HG02885 (cell line): ENCODE data around the gene FAM43A.

Source experiments
- ATAC-seq: cut with Tn5 transposase; IDR thresholded peaks from one replicate; pipeline ENCODE4 v1.9.1; 2021; ENCODE audit warnings: mild to moderate bottlenecking; ENCODE audit not compliant: unreplicated experiment, poor library complexity

FAM43A gene, protein sequence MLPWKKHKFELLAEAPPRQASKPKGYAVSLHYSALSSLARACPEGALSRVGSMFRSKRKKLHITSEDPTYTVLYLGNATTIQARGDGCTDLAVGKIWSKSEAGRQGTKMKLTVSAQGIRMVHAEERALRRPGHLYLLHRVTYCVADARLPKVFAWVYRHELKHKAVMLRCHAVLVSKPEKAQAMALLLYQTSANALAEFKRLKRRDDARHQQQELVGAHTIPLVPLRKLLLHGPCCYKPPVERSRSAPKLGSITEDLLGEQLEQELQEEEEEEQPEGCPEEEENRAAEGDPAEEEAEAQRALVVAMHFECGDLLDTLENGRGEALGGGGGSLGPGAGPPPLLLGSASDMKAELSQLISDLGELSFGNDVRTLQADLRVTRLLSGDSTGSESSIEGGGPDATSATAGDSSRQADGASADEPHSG

DNA sequence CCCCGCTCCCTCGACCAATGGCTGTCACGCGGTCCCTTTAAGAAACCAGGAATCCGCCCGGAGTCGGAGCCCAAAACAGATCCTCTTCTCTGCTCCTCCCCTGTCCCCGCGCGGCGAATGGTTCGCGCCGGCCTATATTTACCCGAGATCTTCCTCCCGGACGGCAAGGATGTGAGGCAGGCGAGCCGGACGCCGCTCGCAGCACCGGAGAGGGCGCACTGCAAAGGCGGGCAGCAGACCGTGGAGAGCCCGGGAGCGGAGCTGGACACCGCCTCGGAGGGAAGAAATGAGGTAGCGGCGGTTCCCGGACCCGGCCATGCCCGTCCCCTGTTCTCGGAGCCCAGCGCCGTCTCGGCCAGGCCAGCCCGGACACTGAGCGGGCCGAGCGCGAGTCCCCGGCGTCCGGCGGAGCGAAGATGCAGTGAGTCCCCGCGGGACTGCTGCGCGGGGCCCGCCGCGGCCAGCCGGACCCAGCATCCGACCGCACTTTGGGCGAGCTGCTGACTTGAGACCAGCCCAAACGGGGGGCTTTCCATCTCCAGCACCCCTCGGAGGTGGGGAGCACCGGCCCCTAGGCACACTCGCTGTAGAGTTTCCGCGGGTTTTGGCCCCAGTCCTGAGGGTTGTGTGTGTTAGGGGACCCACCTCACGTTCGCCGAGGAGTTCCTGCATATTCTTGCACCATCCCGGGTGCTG, at the start of gene FAM43A:
FAM43A (plus strand) TSS at position 166 of the 696 bp plus-strand sequence. CDS start 944 bp downstream, outside the sequence.
- peak; percentile 52 for ATAC-seq

DNA sequence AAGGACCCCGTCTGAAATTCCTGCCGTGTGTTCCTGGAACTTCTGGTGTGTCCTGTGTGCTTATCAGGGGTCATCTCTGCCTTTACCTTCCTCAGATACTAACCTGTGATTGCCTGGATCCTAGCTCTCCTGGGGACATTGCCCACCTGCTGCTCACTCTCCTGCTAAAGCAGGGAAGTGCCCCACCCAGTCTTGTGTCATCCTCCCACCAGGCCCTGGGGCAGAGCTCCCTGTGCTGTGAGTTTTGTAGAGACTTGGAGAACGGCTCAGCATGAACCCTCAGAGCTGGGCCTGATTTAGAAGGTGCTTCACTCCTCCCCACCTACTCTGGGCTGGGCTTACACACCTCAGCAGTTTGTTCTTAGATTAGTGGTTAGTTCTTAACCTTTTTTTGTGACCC, 48.6 kb upstream of the FAM43A start:
- no peak for ATAC-seq

DNA sequence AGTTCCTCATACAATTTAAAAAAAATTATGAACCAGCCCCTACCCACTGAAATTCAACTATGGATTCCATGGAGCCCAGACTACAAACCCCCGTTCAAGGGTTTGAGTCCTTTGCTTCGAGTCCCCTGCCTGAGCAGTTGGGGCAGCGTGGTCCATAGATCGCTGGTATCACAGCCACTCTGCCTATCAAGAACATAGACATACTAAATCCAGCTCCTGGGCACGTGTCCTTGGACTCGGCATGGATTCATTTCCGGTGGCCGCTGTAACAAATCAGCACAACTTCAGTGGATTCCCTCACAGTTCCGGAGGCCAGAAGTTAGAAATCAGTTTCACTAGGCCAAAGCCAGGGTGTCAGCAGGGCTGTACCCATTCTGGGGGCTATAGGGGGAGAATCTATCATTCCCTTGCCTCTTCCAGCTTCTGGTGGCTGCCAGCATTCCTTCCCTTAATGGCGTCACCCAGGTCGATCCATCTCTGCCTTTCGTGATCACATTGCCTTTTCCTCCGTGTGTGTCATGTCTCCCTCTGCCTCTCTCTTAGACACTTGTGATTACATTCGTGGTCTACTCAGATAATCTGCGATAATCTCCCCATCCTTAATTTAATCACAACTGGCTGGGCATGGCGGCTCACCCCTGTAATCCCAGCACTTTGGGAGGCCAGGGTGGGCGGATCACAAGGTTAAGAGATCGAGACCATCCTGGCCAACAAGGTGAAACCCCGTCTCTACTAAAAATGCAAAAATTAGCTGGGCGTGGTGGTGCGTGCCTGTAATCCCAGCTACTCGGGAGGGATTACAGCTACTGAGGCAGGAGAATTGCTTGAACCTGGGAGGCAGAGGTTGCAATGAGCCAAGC, 47.9 kb upstream of the FAM43A start:
- no peak for ATAC-seq

GRCh38 chr3:194638991-194639605, 46.6 kb upstream of the FAM43A start:
- no peak for ATAC-seq

GRCh38 chr3:194640829-194641228, 44.9 kb upstream of the FAM43A start:
- no peak for ATAC-seq

GRCh38 chr3:194642769-194643168, 42.9 kb upstream of the FAM43A start:
- ATAC-seq = no peak

- ATAC-seq = no peak
These were observed 37.9 kb upstream of the FAM43A start for GRCh38 chr3:194647747-194648146.

DNA sequence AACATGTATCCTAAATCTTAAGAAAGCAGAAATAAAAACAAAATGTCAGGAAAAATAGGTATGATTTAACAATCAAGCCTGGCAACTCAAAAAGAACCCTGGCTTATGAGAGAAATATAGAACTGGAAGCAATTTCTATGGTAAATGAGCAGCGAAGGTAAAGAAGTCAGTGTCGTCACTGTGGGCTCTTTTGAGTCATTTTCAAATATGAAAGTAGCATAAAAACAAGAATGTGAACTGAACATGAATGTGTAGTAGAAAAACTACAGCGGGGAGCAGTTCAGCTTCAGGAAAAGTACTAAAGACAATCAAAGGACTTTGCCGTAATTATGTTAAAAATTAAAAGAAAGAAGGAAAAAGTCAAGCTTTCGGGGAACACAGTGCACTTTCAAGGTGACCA, 31.2 kb upstream of the FAM43A start:
- peak; percentile 50 for ATAC-seq

DNA sequence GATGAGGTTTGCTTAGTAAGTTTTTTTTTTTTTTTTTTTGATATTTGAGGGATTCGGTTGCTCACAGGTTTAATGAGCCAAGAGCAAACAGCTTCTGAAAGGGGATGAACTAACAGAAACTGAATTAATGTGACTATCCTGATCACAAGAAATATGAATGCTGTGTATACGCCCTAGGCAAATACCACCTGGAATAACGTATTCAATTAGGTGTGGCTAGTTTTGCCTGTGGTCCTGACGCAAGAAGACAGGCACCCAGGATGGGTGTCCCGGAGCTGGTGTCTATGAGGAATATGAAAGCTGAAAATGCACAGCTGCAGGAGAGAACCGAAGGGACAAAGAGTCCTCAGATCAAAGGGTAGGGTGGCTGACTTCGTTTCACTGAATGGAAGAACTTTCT, 28.2 kb upstream of the FAM43A start:
- no peak for ATAC-seq

- ATAC-seq = no peak
These were observed 27.0 kb upstream of the FAM43A start for GRCh38 chr3:194658477-194659242.

DNA sequence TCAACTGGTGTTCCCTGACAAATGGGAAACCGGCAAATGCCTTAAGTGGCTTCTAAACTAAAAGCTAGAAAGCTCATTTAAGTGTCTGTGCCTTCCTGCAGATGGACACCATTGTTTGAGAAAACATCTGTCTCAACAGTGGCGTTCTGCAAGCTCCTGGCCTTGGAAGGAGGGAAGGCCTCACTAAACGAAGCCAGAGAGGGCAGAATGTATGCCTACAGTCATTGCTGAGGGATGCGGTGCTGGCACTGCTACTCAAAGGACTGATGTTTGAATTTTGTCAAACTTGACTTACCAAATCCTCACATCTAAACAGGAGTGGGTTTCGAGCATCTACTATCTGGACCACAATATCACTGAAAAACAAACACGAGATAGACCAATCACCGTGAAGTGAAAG, 25.9 kb upstream of the FAM43A start:
- no peak for ATAC-seq

- ATAC-seq = no peak
These were observed 24.3 kb upstream of the FAM43A start for GRCh38 chr3:194661374-194661773.

DNA sequence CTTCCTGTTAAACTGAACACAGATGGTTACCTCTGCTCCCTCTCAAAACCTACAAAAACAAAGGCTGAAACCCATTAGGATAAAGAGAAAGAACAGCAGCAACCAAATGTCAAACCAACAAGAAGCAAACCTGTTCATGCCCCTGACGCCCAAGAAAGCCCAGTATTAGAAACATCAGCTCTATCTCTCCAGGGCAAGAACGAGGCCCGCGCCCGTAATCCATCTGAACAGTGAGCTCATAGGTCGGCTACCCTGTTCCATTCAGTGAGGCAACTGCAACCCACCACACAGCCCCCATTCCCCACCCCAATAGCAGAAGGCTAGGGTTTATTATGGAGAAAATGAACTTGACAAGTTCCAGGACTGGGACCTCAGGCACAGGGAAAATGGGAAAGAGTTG, 23.7 kb upstream of the FAM43A start:
- no peak for ATAC-seq

DNA sequence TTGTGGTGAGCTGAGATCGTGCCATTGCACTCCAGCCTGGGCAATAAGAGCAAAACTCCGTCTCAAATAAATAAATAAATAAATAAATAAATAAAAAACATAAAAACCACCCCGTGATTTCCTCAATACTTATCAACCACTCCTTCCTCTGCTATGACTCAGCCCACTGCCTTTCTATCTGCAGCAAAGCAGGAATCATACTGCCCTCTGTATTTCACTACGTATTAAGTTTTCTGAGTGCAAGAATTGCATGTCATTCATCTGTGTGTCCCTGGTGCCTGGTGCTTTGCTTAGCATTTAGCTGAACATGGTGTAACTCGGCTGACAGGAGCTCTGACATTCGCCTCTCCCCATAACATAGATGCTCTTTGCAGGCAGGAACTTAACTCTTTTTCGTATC, 20.8 kb upstream of the FAM43A start:
- ATAC-seq = no peak

DNA sequence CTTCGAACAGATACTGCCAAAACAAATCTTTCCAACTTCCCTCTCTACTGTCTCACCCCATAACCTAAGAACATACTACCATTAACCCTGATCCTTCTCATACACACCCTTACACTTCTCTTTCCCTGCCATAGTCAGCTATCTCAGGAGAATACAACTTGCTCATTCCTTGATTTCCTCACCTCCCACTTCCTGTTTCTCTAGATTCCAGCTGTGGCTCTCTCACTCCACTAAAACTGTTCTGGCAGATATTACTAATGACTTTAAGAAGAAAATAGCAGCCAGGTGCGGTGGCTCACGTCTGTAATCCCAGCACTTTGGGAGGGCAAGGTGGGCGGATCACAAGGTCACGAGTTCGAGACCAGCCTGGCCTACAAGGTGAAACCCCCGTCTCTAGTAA, 18.3 kb upstream of the FAM43A start:
- no peak for ATAC-seq

DNA sequence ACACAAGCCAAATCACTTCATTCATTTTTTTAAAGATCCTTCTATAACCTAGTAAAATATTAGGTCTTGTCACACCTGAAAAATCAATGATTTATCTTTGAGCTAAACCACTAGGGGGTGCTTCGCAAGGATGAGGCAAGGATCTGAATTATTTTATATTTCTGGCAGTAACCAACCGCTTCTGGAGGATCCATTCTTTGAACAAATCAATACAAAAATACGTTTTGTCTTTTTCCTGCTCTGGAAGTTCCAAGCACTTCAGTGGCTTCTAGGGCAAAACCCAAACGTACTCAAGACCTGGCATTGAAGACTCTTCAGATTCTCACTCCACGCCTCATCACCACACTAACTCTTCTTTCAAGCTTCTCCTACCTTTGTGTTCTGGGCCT, 14.2 kb upstream of the FAM43A start:
- no peak for ATAC-seq

DNA sequence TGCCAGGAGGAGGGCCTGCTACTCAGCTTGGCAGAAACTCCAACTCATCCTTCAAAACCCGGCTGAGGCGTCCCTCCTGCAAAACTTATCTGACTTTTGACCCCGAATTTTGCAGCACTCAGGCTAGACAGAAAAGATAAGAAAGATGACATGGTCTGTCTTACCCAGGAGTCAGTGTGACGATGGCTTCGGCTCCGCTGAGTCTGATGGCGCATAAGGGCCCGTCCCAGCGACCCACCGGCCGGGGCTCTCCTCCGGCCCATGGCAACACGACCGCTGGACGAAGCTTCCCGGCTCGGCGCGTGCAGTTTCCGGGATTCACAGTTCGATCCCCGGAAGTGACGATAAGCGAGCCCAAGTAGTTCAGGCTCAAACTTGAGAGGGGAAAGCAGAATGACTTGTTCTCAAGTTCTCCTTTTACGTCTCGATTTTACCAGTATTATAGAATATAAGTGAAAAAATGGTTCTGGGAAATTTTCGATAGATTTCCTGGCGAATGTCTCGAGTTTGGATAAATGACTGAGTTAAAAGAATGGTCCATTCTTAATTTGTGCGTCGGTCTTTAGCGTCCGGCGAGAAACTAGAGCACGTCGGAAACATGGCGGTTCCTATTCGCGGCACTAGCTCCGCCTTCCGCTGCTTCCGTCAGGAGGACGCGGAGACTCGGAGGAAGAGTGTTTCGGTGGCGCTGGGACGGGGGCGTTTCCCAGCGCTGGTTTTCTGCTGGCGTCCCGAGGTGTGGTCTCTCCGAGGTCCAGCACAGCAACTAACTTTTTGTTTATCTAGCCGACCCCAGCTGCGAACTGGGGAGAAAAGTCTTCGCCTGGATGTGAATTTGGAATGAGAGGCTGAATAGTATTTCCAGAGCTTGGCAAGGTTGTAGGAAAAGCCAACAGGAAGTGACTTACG, 13.5 kb upstream of the FAM43A start, which contains the start of gene LSG1:
LSG1 (minus strand) TSS at position 292 of the 909 bp plus-strand sequence; CDS start at position 263, 29 bp downstream.
- ATAC-seq = peak; percentile 83

DNA sequence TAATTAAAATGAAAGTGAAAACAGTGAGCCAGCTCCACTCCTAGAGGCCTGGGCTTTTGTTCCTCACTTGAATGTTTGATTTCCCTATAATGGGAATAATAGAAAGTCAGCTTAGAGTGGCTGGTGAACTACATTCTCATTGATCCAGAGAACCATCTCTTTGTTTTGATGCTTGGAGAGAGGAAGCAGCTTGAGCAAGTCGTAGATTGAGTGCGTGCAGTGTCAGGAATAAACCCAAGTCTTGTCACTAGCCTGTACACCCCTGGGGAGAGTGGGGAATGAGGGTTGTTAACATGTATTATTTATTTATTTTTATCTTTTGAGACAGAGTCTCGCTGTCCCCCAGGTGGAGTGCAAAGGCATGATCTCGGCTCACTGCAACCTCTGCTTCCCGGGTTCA, 12.8 kb upstream of the FAM43A start:
- ATAC-seq = no peak

DNA sequence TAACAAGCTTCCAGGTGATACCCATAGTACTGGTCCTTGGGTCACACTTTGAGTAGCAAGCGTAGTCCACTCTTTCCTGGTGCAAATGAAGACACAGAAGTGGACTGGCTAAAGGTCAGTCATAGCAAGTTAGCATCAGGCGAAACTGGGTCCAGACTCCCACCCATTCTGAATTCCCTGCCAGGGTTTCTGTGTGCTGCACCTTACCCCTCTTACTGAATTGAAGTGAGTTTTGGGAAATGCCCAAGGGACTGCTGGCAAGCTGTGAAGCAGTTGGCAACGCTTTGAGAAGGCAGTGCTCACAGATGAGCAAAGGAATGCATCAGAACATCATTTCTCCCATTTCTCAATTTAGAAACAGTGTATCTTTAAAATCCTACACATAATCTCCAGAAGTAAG, 11.9 kb upstream of the FAM43A start:
- ATAC-seq = no peak
